GM12872 (cell line): ENCODE results near the gene CUEDC1.

Experiments
- TF ChIP-seq, protein P1 (sequence below): IDR thresholded peaks from 3 replicates; pipeline ENCODE4 v1.5.1; 2011; ENCODE audit warnings: low read depth, mild to moderate bottlenecking, low read length, moderate library complexity; ENCODE audit not compliant: insufficient read depth

Gene CUEDC1

GRCh38 chr17:57864273-57864672, 90.9 kb downstream of the CUEDC1 start:
- TF ChIP-seq, protein P1, sequence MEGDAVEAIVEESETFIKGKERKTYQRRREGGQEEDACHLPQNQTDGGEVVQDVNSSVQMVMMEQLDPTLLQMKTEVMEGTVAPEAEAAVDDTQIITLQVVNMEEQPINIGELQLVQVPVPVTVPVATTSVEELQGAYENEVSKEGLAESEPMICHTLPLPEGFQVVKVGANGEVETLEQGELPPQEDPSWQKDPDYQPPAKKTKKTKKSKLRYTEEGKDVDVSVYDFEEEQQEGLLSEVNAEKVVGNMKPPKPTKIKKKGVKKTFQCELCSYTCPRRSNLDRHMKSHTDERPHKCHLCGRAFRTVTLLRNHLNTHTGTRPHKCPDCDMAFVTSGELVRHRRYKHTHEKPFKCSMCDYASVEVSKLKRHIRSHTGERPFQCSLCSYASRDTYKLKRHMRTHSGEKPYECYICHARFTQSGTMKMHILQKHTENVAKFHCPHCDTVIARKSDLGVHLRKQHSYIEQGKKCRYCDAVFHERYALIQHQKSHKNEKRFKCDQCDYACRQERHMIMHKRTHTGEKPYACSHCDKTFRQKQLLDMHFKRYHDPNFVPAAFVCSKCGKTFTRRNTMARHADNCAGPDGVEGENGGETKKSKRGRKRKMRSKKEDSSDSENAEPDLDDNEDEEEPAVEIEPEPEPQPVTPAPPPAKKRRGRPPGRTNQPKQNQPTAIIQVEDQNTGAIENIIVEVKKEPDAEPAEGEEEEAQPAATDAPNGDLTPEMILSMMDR, result no peak

DNA sequence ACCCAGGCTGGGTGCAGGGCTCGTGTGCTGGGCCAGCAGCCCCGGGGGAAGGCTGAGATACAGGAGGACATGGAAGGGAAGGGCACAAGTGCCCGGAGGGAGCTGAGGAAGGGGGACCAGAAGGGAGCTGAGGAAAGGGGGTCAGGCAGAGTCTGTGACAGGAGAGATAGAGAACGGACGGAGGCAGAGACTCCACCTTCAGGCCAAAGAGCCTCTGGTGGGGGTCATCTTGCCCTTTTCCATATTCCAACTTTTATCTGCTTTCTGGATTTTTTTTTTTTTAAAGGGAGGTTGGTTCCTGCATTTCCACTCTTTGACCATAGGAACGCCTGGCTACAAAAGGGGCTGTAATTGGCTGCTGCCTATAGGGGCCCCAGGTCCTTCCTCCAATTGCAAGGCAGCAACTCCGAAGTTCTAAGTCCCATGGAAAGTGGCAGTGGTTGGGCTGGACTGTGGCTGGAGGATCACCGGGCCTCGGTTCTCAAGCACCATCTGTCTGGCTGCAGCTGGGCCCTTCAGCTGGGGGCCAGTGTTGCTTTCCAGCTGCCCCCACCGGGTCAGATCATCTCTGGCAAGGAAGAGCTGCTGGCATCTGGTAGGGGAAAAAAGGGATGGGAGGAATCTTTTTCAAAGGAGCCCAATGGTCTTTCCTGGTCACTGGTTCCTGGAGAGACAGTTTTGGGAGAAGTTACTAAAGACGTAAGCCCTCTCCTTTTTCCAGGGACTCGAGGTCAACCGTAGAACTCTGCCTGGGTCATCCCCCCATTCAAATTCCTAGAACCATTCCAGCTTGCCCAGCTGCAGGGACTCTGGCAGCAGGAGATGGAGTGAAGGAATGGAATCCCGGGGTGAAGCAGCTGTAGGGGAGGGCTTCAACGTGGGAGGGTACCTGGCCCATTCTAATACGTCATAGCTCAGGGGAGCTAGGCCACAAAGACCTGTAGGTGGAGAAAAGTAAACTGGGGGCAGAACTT, 92.2 kb downstream of the CUEDC1 start:
- TF ChIP-seq, protein P1, result no peak

- TF ChIP-seq, protein P1, result no peak
Observed at GRCh38 chr17:57861790-57862693, 93.2 kb downstream of the CUEDC1 start.

DNA sequence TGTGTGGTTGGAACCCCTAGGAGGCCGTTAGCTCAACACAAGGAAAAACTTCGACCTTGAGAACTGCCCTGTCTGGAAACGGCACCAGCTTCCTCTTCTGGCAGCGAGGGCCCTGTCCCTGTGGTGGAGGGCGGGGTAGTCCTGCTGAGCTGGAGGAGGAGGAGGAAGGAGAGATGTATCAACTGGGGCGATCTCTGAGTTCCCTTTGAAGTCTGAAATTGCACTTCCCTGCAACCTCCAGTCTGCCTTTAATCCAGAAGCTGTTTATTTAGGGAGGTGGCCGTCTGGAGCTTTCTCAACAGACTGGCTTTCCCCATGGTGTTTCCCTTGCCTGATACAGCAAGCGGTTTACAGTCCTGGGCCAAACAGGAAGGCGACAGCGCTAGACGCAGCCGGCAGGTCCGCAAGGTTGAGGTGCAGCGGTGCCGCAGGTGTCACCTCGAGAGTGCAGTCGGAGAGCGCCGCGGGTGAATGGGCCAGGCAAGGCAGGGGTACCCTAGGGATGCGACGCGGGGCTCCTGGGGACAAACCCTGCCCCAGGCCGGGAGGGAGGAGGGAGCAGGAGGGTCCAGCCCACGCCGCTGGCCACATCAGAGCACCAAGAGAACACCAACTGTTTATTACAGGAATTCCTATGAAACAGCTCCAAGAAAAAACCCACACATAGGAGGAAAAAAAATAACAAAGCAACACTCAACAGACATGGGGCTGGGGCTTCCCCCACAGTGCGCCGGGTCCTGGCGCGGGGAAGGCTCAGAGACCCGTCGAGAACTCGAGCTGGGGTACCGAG, 94.0 kb downstream of the CUEDC1 start:
- TF ChIP-seq, protein P1, result no peak

DNA sequence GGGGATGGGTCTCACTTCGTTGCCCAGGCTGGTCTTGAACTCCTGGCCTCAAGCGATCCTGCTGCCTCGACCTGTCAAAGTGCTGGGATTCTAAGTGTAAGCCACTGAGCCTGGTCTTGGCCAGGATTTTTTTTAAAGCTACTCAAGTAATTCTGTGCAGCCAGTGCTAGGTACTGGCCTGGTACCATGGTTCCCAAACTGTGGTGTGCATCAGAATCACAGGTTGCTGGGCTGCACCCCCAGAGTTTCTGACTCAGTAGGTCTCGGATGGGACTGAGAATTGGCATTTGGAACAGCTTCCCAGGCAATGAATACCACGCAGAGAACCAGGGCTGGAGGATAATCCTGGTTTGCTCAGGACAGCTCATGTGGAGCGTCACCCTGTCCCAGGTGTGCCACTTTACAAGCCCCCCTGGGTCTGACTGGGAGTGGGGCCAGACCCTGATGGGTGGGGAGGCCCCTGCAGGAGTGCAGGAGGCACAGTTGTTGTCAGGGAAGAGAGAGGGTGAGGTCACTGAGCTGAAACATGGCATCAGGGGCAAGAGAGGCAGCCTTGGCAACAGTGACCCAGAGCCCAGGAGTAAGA, 94.7 kb downstream of the CUEDC1 start:
- TF ChIP-seq, protein P1, result no peak

GRCh38 chr17:57859601-57860413, 95.4 kb downstream of the CUEDC1 start:
- TF ChIP-seq, protein P1, result no peak
